ENCODE data around the gene EPHB2. TPM values are rescaled to one million over a fixed set of nuclear protein-coding genes. Genes with fewer than 3 reads are reported as not detected.
A peak's percentile ranks its signal among the peaks of the same experiment; 100 is the strongest.

The EPHB2 gene
- total and polyA plus RNA-seq, 2 of the 8 experiments (the other 6 are each of a cell fraction or from before 2014, with no cell fraction given), result 15.8 to 17.2 TPM

DNA sequence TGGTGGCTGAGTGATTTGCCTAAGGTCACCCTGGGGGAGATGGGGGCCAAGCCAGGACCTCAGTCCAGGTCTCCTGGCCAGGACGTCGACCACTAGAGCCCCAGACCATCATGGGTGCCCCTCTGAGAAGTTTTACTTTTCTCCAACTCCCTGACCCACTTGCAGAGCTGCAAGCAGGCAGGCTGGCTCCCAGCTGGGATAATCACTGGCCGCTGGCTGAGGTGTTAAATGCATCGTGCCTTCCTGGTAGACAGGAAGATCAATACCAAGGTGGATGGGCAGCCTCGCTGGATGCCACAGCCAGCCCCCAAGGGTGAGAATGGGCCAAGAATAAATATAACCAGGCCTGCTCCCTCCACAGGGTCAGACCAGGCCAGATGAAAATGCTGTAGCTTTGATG lies 106.2 kb downstream of the EPHB2 start:
- no peak overlapping the region for H3K9ac ChIP-seq (replicated peaks in 1 of 4; ENCODE audit: extremely low read depth in 1 of 4, low read depth in 3 of 4, low read length in 3 of 4)
- no peaks in the 10 kb centered on the region for H4K20me1 ChIP-seq (replicated peaks in 1 of 2; ENCODE audit: control insufficient read depth in 1 of 2, insufficient read depth in 2 of 2, low read length in 2 of 2)
- no peak overlapping the region for H4K5ac ChIP-seq (ENCODE audit: insufficient read length, low read depth, low read length)
- no peak overlapping the region for H3K4me3 ChIP-seq (ENCODE audit: extremely low read depth in 1 of 4, insufficient read depth in 2 of 4, low read depth in 3 of 4, low read length in 4 of 4)
- no peak overlapping the region for H3K56ac ChIP-seq (replicated peaks; ENCODE audit: insufficient read length, low read depth, low read length)
- DNase-seq (ENCODE audit: low read depth in 1 of 2, low spot score in 2 of 2), result no peak
- no peaks in the 10 kb centered on the region for H3K79me2 ChIP-seq (ENCODE audit: control insufficient read depth in 1 of 2, insufficient read depth in 2 of 2, low read length in 2 of 2)
- 89% methylated on average over 5 of the region's 5 CpGs; no CpG with 5 or more reads in 1 of the 2 experiments for WGBS, 2 experiments (ENCODE audit: extremely low coverage in 1 of 2, insufficient coverage in 1 of 2, insufficient read length in 1 of 2, insufficient replicate concordance in 2 of 2, low coverage in 1 of 2, low lambda C conversion rate in 2 of 2, missing lambda C conversion rate in 1 of 2)
- H2BK12ac ChIP-seq (ENCODE audit: low read depth, low read length), result no peak overlapping the region
- no peaks in the 10 kb centered on the region for H3K36me3 ChIP-seq (ENCODE audit: control insufficient read depth in 2 of 4, insufficient read depth in 4 of 4, low read length in 3 of 4)
- ChIA-PET POLR2A (ENCODE audit: partially characterized antibody) (interaction anchor here (1.4 kb wide), 1 partner anchor 10 kb away, joined by 7 read pairs; no protein-coding TSS in a partner anchor), CTCF (ENCODE audit: partially characterized antibody) (interaction anchor here (0.8 to 3.7 kb wide), 8 partner anchors 8 to 113 kb away, joined by 3 to 18 read pairs (median 6); no protein-coding TSS in a partner anchor)
- peaks cover 2% of the 10 kb centered on the region; the same call in 1 of the 2 replicates for H3K79me1 ChIP-seq (ENCODE audit: low read depth, low read length)
- H2BK20ac ChIP-seq (ENCODE audit: low read length), result no peak overlapping the region
- H2BK120ac ChIP-seq (replicated peaks; ENCODE audit: low read depth, low read length), result no peak overlapping the region
- H3K18ac ChIP-seq (ENCODE audit: extremely low read depth, low read length), result no peak overlapping the region
- no peak overlapping the region for H3K27ac ChIP-seq (ENCODE audit: low read depth, low read length)
- no peak overlapping the region for H4K91ac ChIP-seq (replicated peaks; ENCODE audit: insufficient read length, low read length)
- no peak for TF ChIP-seq SRF (IDR thresholded peaks at IDR 0.05; ENCODE audit: low read depth, low read length)
- H3K4me1 ChIP-seq (replicated peaks in 1 of 4; ENCODE audit: control insufficient read depth in 3 of 4, insufficient read depth in 4 of 4, low read length in 3 of 4), result no peaks in the 10 kb centered on the region
- 0 out of 2 replicates have a peak overlapping the region, but pooled peaks have one; percentile 73 for H2BK5ac ChIP-seq (ENCODE audit: low read depth, low read length)
- no peak overlapping the region for H3K23ac ChIP-seq (ENCODE audit: insufficient read length)
- H2AFZ ChIP-seq (ENCODE audit: low read length), result no peak overlapping the region
- H2AK5ac ChIP-seq (ENCODE audit: low read depth, low read length), result no peak overlapping the region
- no peak overlapping the region for H3K4ac ChIP-seq (replicated peaks; ENCODE audit: insufficient read length, low read depth, low read length)
- H2BK15ac ChIP-seq (ENCODE audit: low read length), result no peak overlapping the region
- H4K8ac ChIP-seq (ENCODE audit: extremely low read depth, insufficient read depth, low read length), result no peak overlapping the region
- no peak for FAIRE-seq
- H3K4me2 ChIP-seq (ENCODE audit: insufficient read depth in 1 of 2, low read depth in 2 of 2, low read length in 2 of 2), result no peak overlapping the region
- no peak overlapping the region for H3K14ac ChIP-seq (ENCODE audit: insufficient read length)
- H3K23me2 ChIP-seq (ENCODE audit: low read depth, low read length), result no peaks in the 10 kb centered on the region; the same call in 1 of the 2 replicates
- no peaks in the 10 kb centered on the region for H3K27me3 ChIP-seq (replicated peaks in 1 of 4; ENCODE audit: control insufficient read depth in 3 of 4, extremely low read depth in 1 of 4, insufficient read depth in 3 of 4, low read length in 3 of 4)
- H3K9me3 ChIP-seq (ENCODE audit: insufficient read depth in 2 of 2, low read depth in 1 of 2, low read length in 1 of 2), result no peaks in the 10 kb centered on the region
